ENCODE data around the gene RS1. TPM values are rescaled to one million over a fixed set of nuclear protein-coding genes. Genes with fewer than 3 reads are reported as not detected.

Gene RS1
- total RNA-seq, 1 experiment from 2014 or later: 0.09 TPM

GRCh38 chrX:18613930-18614639, 57.8 kb downstream of the RS1 start:
- POLR2A ChIA-PET: no interaction called here
- no TSS peak for BruUV-seq (replicated peaks)

GRCh38 chrX:18607966-18608365, 63.9 kb downstream of the RS1 start:
- DNase-seq: no peak
- H3K36me3 ChIP-seq (ENCODE audit: control insufficient read depth, insufficient read depth, low read length): no peaks in the 10 kb centered on the region; the same call in 1 of the 2 replicates
- TF ChIP-seq CTCF (IDR thresholded peaks at IDR 0.05; ENCODE audit: insufficient read depth in 1 of 2, low read depth in 1 of 2, low read length in 1 of 2, severe bottlenecking in 1 of 2, unreplicated experiment in 1 of 2): no peak
- H3K27me3 Mint-ChIP-seq (ENCODE audit: insufficient read depth, unreplicated experiment): no peaks in the 10 kb centered on the region
- no peaks in the 10 kb centered on the region for H3K4me1 ChIP-seq
- H3K4me3 ChIP-seq (ENCODE audit: low read depth, low read length): no peak overlapping the region
- no peaks in the 10 kb centered on the region for H3K9me3 Mint-ChIP-seq (ENCODE audit: unreplicated experiment)
- H3K27ac Mint-ChIP-seq (ENCODE audit: unreplicated experiment): no peak overlapping the region
- H3K27me3 ChIP-seq (replicated peaks; ENCODE audit: control insufficient read depth, insufficient read depth, low read length): no peaks in the 10 kb centered on the region
- no peak overlapping the region for H3K4me3 Mint-ChIP-seq (ENCODE audit: unreplicated experiment)
- CTCF ChIA-PET: no interaction called here
- H3K36me3 Mint-ChIP-seq (ENCODE audit: insufficient read depth, unreplicated experiment): peaks cover 50% of the 10 kb centered on the region
- peaks cover 6% of the 10 kb centered on the region for H3K4me1 Mint-ChIP-seq (ENCODE audit: low read depth, unreplicated experiment)
- intact Hi-C loops (cut with micrococcal nuclease; ENCODE audit: unreplicated experiment): no loop called here
- POLR2A ChIA-PET: no interaction called here
- H3K9me3 ChIP-seq: no peaks in the 10 kb centered on the region
- BruUV-seq (replicated peaks): no TSS peak

More at GRCh38 chrX:18613930-18614639, 57.8 kb downstream of the RS1 start:
- H3K27ac Mint-ChIP-seq (ENCODE audit: unreplicated experiment): no peak overlapping the region
- H3K9me3 Mint-ChIP-seq (ENCODE audit: unreplicated experiment): no peaks in the 10 kb centered on the region
- Histone ChIP-seq H3K36me3 (ENCODE audit: control insufficient read depth, insufficient read depth, low read length) (no peaks in the 10 kb centered on the region), H3K4me3 (ENCODE audit: low read depth, low read length) (no peak overlapping the region), H3K4me1 (peaks cover 16% of the 10 kb centered on the region), H3K9me3 (no peaks in the 10 kb centered on the region), H3K27me3 (replicated peaks; ENCODE audit: control insufficient read depth, insufficient read depth, low read length) (no peaks in the 10 kb centered on the region)
- no peak for DNase-seq
- CTCF ChIA-PET: no interaction called here
- H3K27me3 Mint-ChIP-seq (ENCODE audit: insufficient read depth, unreplicated experiment): no peaks in the 10 kb centered on the region
- H3K4me3 Mint-ChIP-seq (ENCODE audit: unreplicated experiment): no peak overlapping the region
- intact Hi-C loops (cut with micrococcal nuclease; ENCODE audit: unreplicated experiment): no loop called here
- peaks cover 36% of the 10 kb centered on the region for H3K36me3 Mint-ChIP-seq (ENCODE audit: insufficient read depth, unreplicated experiment)
- TF ChIP-seq CTCF (IDR thresholded peaks at IDR 0.05; ENCODE audit: insufficient read depth in 1 of 2, low read depth in 1 of 2, low read length in 1 of 2, severe bottlenecking in 1 of 2, unreplicated experiment in 1 of 2): no peak
- peaks cover 29% of the 10 kb centered on the region for H3K4me1 Mint-ChIP-seq (ENCODE audit: low read depth, unreplicated experiment)

GRCh38 chrX:18598413-18598812, 73.5 kb downstream of the RS1 start:
- no peak for DNase-seq
- H3K9me3 Mint-ChIP-seq (ENCODE audit: unreplicated experiment): no peaks in the 10 kb centered on the region
- no peak for TF ChIP-seq CTCF (IDR thresholded peaks at IDR 0.05; ENCODE audit: insufficient read depth in 1 of 2, low read depth in 1 of 2, low read length in 1 of 2, severe bottlenecking in 1 of 2, unreplicated experiment in 1 of 2)
- H3K4me1 ChIP-seq: no peaks in the 10 kb centered on the region
- no peaks in the 10 kb centered on the region for H3K9me3 ChIP-seq
- H3K4me1 Mint-ChIP-seq (ENCODE audit: low read depth, unreplicated experiment): peaks cover 6% of the 10 kb centered on the region
- BruUV-seq (replicated peaks): no TSS peak
- peaks cover 16% of the 10 kb centered on the region for H3K36me3 Mint-ChIP-seq (ENCODE audit: insufficient read depth, unreplicated experiment)
- POLR2A ChIA-PET: no interaction called here
- H3K4me3 ChIP-seq (ENCODE audit: low read depth, low read length): no peak overlapping the region
- H3K27ac Mint-ChIP-seq (ENCODE audit: unreplicated experiment): no peak overlapping the region
- H3K27me3 Mint-ChIP-seq (ENCODE audit: insufficient read depth, unreplicated experiment): no peaks in the 10 kb centered on the region
- CTCF ChIA-PET: no interaction called here
- H3K4me3 Mint-ChIP-seq (ENCODE audit: unreplicated experiment): no peak overlapping the region
- no peaks in the 10 kb centered on the region; the same call in 1 of the 2 replicates for H3K36me3 ChIP-seq (ENCODE audit: control insufficient read depth, insufficient read depth, low read length)
- intact Hi-C loops (cut with micrococcal nuclease; ENCODE audit: unreplicated experiment): no loop called here
- no peaks in the 10 kb centered on the region for H3K27me3 ChIP-seq (replicated peaks; ENCODE audit: control insufficient read depth, insufficient read depth, low read length)

Data from Caco-2 (cell line).